OCI-M1 (cell line): Measurements from ENCODE around the gene ABCA9.
"Not testable (repeated sequence)": the region's sequence is repeated elsewhere in the genome, so short reads cannot be mapped to it uniquely, and the experiment has no call there.

Experiments
- DNase-seq: peaks from one replicate; lab custom pipeline; 2025; lab: John Stamatoyannopoulos, UW

ABCA9 gene

DNA sequence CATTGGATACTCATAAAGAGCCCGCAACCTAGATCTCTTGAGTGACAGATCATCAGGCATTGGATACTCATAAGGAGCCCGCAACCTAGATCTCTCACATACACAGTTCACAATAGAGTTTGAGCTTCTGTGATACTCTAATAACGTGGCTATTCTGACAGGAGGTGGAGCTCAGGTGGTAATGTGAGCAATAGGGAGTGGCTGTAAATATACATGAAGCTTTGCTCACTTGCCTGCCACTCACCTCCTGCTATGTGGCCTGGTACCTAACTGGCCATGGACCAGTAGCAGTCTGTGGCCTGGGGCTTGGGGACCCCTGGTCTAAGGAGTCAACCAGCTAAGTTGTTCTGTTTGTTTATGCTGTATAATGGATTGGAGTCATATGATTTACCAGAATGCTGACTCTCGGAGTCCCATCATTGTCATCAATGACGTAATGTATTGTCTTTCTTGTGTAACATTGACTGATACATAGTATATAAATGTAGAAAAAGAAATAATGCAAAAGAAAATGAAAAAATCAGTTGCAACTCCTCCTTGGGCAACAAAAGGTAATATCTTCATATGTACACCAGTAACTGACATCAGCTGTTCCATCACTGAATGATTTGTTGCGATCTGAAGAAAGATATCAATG lies 17.5 kb downstream of the ABCA9 start:
- DNase-seq: no peak

- no peak for DNase-seq
Measured at GRCh38 chr17:69042308-69042707, 18.4 kb downstream of the ABCA9 start.

GRCh38 chr17:69031839-69032238 lies 28.9 kb downstream of the ABCA9 start:
- DNase-seq: no peak

GRCh38 chr17:69030169-69030568 lies 30.6 kb downstream of the ABCA9 start:
- DNase-seq: no peak

DNA sequence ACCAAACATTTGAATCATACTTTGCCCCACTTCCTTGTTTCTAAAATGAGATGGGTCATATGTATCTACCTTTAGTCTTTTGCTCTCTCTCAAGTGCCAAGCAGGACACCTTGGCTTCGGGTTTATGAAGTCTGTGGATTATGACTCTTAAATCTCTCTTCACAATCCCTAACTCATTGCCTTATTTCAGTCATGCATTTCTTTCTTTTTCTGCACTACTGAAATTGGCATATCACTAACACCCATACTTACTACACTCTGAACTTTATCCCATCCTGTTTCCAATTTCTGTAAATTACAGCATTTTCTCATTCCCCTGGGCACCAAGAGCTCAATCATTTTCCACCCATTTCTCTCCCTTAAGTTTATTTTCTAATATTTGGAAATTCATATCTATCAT lies 42.0 kb downstream of the ABCA9 start:
- no peak for DNase-seq

GRCh38 chr17:69018022-69018615 lies 42.6 kb downstream of the ABCA9 start:
- DNase-seq: no peak

- DNase-seq: no peak
Measured at GRCh38 chr17:69015631-69016030, 45.1 kb downstream of the ABCA9 start.

DNA sequence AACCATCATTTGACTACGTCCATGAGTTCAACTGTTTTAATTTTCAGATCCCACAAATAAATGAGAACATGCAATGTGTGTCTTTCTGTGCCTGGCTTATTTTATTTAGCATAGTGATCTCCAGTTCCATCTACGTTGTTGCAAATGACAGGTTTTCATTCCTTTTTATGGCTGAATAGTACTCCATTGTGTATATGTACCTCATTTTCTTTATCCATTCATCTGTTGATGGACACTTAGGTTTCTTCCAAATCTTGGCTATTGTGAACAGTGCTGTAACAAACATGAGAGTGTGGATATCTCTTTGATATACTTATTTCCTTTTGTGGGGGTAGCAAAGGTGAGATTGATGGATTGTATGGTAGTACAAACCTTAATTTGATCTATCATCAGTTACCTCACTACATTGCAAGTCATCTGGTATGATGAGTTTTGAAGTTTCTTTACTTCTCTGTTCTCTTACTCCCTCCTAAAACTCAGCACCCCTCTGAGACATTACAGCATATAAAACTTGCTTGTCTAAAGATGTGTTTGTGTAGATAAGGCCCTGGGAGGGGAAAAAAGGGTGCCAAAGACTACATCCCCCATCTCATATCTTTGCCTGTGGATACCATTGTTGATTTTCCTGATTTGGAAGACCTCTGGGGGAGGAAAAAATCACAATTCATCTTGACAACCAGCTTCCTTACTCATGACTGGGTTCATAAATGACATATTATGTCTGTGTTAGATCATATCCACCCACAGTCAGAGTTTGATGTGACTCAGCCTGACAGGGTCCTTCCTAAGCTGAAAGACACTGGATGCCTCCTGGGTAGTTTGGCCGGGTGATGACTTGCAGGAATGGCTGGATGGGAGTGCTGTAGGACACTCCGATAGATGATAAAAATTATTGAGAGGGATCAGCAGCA lies 47.6 kb downstream of the ABCA9 start:
- DNase-seq: peak; percentile 31

- no peak for DNase-seq
Measured at GRCh38 chr17:69009930-69010329, 50.8 kb downstream of the ABCA9 start.

- not testable (repeated sequence) for DNase-seq
Measured at GRCh38 chr17:69004759-69005158, 56.0 kb downstream of the ABCA9 start.

GRCh38 chr17:68999743-69000142 lies 61.0 kb downstream of the ABCA9 start:
- DNase-seq: not testable (repeated sequence)

- DNase-seq: no peak
Measured at GRCh38 chr17:68993112-68993511, 67.6 kb downstream of the ABCA9 start.

GRCh38 chr17:68987966-68988365 lies 72.8 kb downstream of the ABCA9 start:
- no peak for DNase-seq

GRCh38 chr17:68981288-68981687 lies 79.4 kb downstream of the ABCA9 start:
- DNase-seq: peak; percentile 88

DNA sequence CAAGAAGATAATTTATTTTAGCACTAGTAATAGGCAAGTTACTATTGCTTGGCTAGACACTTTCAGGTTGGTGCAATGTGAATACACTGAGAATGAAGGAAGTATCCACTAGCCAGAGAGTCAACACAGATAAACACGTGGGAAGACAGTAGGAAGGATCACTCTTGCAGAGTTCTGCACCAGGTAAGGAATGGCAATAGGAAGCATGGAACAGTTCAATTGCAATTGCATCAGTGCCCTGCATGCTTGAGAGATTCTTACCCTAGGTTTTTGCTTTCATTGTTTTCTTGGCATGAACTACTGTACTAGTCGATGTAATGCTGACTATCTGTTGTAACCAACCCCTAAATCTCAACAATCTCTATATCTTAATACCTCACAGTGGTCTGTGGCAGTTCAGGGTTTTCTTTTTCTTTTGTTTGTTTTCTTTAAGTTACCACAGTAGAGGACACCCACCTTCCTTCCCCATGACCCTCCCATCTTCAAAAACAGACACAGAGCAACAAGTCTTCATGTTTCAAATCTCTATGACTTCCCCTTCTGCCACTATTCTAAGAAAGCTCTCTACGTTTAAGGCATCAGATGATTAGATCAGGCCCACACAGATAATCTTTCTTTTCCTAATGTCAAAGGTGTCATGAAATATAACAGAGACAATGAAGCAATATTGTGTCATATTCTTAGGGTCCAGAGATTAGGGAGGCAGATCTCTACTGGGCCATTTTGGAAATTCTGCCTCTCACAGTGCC lies 87.5 kb downstream of the ABCA9 start:
- DNase-seq: peak; percentile 29

- DNase-seq: peak; percentile 50
Measured at GRCh38 chr17:68972119-68972704, 88.5 kb downstream of the ABCA9 start.

- peak; percentile 15 for DNase-seq
Measured at GRCh38 chr17:68969101-68969500, 91.6 kb downstream of the ABCA9 start.

DNA sequence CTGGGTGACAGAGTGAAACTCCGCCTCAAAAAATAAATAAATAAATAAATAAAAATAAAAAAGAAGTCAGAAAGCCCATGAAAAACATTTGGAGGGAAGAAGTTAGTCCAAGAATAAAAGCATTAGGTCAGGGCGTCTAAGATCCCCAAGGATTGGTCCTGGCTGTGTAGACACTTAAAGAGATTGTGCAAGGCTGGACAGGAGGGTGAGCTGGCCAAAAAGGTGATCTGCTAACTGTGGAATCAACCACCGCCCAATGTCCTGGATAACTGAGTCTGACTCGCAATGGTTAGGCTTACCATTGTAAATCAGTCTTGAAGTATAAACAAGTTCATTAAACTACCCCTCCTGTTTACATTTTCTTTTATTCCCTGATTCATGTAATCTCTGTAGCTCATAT lies 96.8 kb downstream of the ABCA9 start:
- DNase-seq: no peak

- no peak for DNase-seq
Measured at GRCh38 chr17:68961214-68961882, 99.4 kb downstream of the ABCA9 start.

DNA sequence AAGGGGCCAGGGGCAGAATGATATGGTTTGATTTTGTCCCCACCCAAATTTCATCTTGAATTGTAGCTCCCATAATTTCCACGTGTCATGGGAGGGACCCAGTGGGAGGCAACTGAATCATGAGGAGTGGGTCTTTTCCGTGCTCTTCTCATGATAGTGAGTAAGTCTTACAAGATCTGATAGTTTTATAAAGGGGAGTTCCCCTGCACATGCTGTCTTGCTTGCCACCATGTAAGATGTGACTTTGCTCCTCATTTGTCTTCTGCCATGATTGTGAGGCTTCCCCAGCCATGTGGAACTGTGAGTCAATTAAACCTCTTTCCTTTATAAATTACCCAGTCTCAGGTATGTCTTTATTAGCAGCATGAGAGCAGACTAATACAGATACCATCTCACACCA lies 101.6 kb downstream of the ABCA9 start:
- not testable (repeated sequence) for DNase-seq

DNA sequence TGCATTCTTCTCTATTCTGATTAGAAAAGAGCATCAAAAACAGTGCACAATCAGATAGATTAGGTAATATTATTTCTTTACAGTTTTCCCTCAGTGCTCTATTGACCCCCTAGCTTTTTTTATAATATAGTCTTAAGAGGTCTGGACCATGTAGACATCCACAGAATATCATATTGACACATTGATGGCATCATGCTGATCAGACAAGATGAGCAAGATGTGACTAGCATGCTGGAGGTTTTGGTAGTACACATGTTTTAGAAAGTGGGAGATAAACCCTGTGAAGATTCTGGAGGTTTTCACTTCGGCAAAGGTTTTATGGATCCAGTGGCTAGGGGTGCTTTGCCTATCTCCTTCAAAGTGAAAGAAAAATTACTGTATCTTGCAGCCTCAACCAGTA lies 102.8 kb downstream of the ABCA9 start:
- no peak for DNase-seq
